ENCODE measurements around the gene RGS19.
"Not testable (repeated sequence)": the region's sequence is repeated elsewhere in the genome, so short reads cannot be mapped to it uniquely, and the experiment has no call there.

RGS19 gene

GRCh38 chr20:64092258-64093012 is 13.1 kb upstream of the RGS19 start:
- no peak for DNase-seq

- DNase-seq = peak; percentile 61
Measured at GRCh38 chr20:64091770-64092169, 12.5 kb upstream of the RGS19 start.

DNA sequence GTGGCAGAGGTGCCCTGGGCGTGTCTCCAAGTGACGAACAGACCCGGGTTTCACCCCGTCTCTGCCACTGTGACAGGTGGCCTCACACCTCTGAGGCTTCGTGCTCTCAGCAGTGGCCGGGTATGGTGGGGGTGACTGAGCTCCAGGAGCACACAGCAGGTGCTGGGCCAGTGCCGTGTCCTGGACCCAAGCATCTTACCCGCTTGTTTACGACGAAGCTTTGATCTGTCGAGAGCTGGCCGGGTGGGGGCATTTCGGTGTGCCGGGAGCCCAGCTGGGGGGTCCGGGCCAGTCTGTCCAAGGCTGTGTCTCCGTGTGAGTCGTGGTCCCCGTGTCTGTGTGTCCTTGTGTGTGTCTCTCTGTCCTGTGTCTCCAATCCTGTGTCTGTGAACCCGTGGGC is 12.0 kb upstream of the RGS19 start:
- DNase-seq = no peak

DNA sequence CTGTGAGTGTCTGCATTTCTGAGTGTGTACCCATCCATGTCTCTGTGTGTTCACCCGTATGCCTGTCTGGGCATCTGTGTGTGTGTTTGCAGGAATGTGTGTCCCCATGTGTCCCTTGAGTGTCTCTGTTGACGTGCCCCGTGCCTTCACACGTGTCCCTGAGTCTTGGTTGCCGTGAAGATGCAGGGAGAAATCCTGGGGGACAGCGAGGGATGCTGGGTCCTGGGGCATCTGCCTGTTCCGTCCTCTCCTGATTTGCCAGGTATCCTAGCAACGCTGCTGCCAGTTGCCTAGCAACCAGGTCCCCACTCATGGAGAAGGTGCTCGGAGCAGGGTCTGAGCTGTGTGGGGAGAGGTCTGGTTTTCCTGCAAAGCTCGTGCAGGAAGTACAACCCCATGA is 10.8 kb upstream of the RGS19 start:
- no peak for DNase-seq

- not testable (repeated sequence) for DNase-seq
Measured at GRCh38 chr20:64088586-64088985, 9.3 kb upstream of the RGS19 start.

- not testable (repeated sequence) for DNase-seq
Measured at GRCh38 chr20:64087226-64087825, 8.0 kb upstream of the RGS19 start.

GRCh38 chr20:64086801-64087200 is 7.5 kb upstream of the RGS19 start:
- no peak for DNase-seq

DNA sequence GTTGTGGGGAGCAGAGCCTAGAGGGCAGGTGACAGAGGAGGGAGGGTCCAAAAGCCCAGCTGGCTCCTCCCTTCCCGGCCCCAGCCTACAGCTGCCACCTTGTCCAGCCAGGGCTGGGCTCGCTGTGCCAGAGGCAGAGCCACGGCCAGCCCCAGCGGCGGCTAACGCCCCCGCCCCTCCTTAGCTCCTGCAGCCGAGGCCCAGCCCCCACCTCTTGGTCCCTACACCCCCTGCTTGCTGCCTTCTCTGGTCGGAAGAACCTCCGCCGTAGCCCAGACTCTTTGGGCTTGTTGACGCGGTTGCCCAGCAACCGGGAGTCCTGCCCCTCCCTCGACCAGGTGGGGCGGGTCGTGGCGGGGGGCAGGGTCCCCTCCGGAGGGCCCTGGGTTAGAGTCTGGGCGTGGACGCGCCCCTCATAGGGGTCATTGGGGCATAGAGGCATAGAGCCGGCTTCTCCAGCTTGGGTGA is 5.4 kb upstream of the RGS19 start:
- no peak for DNase-seq

GRCh38 chr20:64083804-64084684 is 4.7 kb upstream of the RGS19 start, which contains the start of gene LKAAEAR1:
TSS of gene LKAAEAR1 (minus strand) at chr20:64084398. CDS start at chr20:64084219, 179 bp downstream.
- DNase-seq = peak; percentile 47

DNA sequence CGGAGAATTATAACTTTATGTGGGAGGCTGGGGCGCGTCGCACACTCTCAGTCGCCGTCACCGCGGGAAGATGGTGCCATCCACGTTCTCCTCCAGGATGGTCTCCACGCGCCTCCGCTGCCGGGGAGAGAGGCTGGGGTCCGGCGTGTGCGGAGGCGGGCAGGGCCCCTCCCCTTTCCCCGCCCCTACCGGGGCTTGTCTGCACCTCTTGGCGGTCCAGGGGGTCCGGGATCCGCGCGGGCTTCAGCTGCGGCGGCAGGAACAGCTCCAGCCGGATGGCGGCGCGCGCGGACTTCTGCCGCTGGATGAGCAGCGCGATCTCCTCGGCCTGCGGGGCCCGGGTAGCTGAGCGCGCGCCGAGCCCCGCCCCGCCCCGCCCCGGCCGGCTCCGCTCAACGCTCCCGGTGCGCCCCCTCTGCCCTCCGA is 4.1 kb upstream of the RGS19 start:
- peak; percentile 89 for DNase-seq

- DNase-seq = no peak
Measured at GRCh38 chr20:64082820-64083377, 3.6 kb upstream of the RGS19 start.

DNA sequence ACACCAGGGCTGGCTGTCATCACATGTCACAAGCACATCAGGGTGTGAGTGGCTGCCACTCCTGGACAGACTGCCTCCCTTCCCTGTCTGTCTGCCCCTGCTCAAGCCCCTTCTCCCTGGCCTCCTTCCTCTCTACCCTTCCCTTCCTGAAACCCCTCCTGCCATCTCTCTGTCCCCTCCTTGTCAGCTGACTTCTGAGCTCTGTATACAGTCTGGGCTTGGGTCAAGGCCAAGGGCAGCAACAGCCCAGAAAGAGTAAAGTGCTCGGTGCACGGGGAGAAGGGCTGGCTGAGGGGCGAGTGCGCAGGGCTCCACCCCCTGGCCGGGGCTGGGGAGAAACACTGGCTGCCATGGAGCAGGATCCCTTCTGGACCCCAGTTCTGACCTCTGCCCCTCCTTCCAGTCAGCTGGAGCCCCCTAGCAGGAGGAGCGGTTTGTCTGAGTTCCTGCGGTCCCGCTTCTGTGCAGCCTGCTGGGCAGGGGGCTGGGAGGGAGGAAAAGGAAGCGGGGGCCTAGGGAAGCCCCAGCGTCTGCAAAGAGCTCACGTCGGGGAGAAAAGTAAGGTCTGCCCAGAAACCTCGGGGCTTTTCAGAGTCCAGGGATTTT is 2.9 kb upstream of the RGS19 start:
- DNase-seq = no peak

DNA sequence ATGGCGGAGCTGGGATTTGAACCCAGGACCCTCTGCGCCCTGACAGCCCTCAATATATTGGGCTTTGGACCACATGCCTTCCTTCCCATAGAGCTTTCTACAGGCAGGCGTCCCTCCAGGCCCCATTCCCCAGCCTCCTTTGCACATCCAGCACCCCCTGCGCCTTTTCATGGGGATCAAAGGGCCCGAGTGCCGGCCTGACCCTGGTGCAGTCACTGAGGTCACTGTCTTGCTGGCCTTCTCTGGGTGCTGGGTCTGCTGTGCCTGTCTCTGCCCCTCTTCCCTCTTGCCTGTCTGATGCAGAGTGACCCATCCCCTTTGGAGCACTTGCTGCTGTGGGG is 2.3 kb upstream of the RGS19 start:
- no peak for DNase-seq

DNA sequence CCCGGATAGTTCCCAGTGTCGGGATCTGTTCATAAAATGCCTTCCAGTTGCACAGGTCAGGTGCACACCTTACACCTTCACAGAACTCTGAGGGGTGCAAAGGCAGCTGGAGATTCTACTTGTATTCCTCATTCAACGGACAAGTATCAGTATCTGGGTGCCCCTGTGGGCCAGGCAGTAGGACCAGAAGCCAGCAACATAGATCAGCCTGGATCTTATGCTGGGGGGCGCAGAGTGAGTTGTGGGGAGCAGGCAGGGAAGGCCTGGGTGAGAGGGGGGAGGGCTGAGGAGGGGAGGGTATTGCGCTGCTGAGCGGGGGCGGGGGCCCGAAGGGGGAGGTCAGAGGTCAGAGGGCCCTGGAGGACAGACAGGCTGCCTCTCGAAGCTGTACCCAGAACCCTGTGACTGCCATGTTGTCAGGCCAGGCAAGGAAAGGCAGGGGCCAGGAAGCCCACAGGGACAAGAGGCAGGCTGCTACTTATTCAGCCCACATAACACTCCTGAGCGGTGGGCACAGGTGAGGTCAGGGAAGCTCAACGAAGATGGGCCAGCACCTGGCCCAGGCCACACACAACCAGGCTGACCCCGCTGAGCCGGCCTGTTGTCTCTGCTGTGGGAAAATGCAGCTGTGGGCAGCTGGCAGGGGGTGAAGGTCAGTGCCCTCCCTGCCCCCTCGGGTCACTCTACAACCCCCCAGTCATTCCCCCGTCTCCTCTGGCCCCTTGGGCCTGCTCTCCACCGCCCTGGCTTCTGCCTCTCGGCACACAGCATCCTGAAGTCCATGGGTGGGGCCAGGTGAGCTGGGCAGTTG is 1.7 kb upstream of the RGS19 start:
- no peak for DNase-seq

- no peak for DNase-seq
Measured at GRCh38 chr20:64080013-64080812, 895 bp upstream of the RGS19 start, which contains the start of gene OPRL1. TSS of gene OPRL1 (plus strand) at chr20:64080082. CDS start at chr20:64092721, 12,639 bp downstream.

- DNase-seq = no peak
Measured at GRCh38 chr20:64078934-64079272, 415 bp downstream of the RGS19 start.

GRCh38 chr20:64077876-64078551 is 1.3 kb downstream of the RGS19 start:
- DNase-seq = no peak

DNA sequence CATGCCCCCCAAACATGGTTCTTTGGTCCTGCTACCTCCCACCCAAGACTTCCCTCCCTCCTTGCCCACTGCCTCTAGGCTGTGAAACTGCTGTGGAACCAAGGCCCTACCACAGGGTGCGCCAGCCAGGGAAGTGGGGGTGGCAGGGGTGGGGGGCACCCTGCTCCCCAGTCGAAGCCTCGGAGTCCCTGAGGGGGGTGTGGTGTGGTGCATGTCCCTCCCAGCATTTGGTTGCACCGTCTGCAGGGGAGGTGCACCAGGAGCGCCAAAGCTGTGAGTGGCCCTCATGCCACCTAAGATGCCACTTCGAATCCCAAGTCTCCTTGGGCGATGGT is 1.8 kb downstream of the RGS19 start:
- no peak for DNase-seq

DNA sequence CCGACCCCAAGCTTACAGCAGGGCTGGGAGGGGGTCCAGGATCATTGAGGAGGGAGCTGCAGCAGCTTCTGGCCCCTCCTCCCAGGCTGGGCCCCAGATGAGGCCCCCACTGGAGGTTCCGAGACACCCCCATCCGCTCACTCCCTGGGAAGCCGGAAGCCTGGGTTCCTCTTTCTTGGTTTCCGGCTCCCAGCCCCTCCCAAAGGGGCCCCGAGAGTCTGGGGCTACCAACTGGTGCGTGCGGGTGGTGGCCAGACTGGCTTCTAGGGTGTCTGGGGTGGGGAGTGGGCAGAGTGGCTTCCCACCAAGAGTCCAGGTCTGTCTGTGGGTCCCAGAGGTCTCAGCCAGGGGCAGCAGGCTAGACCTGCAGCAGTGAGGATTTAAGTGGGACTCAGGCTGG is 2.2 kb downstream of the RGS19 start:
- no peak for DNase-seq

Data from NCI-H2171 (cell line).